Fibroblast of skin of left quadriceps (primary cell): ENCODE results near the gene RPL32.
"Not testable (repeated sequence)": the region's sequence is repeated elsewhere in the genome, so short reads cannot be mapped to it uniquely, and the experiment has no call there.

Source experiments
- DNase-seq, 2 experiments: peaks; one replicate each; pipeline ENCODE4 v3.0.0-alpha.2; 2013; ENCODE audit warnings: low read depth in 2 of 2

RPL32 gene

GRCh38 chr3:12841149-12841969 lies at the start of gene RPL32:
Gene RPL32, minus strand, starts transcription at chr3:12841565. Its CDS starts 1,328 bp downstream, at chr3:12840237.
- DNase-seq: peak; percentile 91 to 92

DNA sequence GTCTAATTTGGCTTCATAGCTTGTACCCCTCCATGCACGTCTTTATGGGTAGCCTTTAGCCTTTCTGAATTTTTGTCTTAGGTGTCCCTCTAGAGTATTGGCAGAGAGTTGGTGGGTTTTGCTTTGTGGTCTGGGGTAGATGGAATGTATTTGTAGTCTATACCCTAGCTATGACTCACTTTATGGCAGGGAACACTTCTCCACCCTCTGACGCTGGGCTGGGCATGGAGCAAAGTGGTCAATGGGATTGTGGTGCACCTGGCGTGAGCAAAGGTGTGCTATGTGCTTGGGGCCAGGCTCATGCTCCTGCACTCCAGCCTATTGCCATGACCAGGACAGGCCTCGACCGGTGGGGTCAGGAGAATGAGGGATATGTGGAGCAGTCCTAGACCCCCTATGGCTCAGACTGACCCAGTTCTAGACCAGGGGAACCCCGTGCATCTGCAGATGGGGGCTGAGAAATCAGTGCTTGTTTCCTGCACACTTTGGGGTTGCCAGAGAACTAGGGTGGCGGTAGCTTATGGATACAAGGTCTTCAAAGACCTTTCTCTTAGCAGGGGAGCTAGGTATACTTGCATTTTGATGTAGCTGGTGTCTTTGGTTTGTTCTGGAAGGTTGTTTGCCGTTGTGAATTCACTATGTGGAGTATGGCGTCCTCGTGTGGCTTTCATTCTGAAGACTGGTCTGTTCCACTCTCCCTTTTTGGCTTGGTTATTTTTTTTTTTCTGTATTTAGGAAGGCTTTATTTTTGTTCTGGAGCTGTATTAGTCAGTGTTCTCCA lies 49.4 kb upstream of the RPL32 start:
- no peak for DNase-seq

GRCh38 chr3:12886736-12887135 lies 45.4 kb upstream of the RPL32 start:
- no peak for DNase-seq

DNA sequence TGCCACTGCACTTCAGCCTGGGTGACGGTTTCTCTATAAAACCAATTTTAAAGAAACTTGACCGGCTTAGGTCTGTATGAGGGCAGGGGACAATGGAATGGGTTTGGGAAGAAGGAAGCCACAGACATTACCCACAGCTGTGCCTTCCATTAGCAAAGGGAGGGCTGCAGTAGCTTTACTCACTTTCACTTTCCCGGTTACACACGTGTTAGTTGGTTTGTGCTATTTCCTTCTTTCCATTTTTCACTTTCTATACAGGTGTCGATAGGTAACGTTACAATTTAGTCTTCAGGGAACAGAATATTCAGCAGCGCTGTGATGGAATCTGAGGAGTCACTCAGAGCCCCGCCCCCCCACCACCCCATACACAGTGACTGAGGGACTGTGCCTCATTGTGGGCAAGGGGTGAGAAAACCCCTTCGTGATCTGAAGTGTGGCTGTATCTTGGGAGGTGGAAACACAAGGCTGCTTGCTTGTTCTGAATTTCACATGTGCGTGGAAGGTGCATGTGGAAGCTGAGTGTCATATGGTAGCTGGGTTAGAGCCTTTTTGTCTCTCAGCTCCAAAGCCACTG lies 44.8 kb upstream of the RPL32 start:
- DNase-seq: no peak

DNA sequence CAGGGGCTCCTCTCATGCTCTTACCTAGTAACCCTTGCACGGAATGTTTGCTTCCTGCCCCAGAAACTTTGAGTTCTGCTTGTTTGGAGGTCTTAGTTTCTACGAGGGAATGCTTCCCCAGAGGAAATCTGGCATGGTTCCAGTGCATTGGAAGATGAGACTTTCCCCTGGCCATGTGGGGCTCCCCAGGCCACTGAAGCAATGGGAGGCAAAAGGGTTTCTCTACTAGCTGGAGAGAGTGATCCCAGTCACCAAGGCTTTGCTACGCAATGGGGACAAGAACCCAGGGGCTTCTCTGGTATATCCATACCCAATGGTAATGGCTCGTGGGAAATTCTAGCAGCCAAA lies 44.2 kb upstream of the RPL32 start:
- DNase-seq: no peak

GRCh38 chr3:12884790-12885582 lies 43.6 kb upstream of the RPL32 start:
- no peak for DNase-seq

GRCh38 chr3:12884186-12884680 lies 42.9 kb upstream of the RPL32 start:
- DNase-seq: no peak

- DNase-seq: no peak
Observed at GRCh38 chr3:12882336-12883310, 41.3 kb upstream of the RPL32 start.

- not testable (repeated sequence) for DNase-seq
Observed at GRCh38 chr3:12881858-12882257, 40.5 kb upstream of the RPL32 start.

DNA sequence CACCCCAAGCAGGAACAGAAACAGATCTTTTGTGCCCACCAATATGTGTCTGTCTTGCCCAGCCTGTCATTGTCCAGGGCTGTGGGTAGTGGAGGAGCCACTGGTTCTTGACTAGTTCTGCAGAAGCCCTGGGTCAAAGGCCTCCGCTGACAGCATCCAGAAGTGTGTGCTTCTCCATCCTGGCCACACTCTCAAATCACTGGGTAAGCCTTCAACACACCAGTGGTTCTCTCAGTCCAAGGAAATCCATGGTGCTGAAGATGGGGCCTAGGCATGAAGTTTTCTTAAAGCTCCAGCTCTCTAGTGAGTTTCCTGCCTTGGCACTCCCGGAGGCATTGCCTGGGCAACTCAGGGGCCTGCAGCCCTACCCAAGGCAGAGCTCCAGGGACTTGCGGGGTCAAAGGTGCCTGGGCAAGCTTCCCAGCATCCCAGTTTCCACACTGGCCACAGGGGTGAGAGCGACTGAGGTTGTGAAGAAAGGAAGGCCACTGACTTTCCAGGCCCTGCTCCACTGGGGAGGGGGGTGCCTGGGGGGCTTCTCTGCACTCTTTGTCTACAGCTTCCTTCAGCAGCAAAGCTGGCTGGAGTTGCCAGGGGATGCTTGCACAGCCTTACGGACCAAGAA lies 37.9 kb upstream of the RPL32 start:
- DNase-seq: no peak

DNA sequence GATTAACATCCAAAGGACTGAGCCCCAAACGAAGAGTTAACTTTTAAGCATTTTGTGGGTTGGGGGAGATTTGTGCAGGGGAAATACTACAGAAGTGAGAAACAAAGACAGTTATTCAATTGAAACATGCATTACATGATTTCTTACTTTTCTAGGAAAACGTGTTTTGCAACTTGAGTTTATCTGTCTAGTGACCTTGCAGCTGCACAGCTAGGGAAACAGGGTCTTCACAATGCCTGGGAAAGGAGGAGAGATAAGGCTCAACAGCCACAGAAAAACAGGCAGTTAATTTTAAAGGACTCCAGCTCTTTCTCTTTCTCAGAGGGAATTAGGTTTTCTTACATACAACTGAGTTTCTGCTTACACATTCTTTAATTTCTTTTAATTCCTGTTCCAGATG lies 37.4 kb upstream of the RPL32 start:
- DNase-seq: not testable (repeated sequence)

DNA sequence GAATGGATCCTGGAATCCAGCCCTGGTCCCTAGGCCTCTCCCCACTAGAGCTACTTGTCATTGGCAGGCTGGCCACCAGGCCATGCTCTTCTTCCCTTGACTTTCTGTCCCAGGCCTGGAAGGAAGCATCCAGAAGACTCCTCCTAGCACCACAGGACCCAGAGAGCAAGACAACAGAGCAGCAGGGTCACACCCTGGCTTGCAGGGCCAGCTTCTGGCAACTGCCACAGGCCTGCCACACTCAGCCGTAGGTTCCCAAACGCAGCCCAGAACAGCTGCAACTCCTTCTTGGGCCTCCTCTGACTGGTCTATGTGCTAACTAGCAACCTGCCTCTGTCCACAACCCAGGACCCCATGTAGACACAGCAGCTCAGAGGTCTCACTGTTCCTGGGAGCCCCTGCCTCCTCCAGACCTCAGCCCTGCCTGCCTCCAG lies 36.8 kb upstream of the RPL32 start:
- no peak for DNase-seq

- no peak for DNase-seq
Observed at GRCh38 chr3:12877040-12877439, 35.7 kb upstream of the RPL32 start.

GRCh38 chr3:12875857-12876836 lies 34.8 kb upstream of the RPL32 start:
- DNase-seq: no peak

DNA sequence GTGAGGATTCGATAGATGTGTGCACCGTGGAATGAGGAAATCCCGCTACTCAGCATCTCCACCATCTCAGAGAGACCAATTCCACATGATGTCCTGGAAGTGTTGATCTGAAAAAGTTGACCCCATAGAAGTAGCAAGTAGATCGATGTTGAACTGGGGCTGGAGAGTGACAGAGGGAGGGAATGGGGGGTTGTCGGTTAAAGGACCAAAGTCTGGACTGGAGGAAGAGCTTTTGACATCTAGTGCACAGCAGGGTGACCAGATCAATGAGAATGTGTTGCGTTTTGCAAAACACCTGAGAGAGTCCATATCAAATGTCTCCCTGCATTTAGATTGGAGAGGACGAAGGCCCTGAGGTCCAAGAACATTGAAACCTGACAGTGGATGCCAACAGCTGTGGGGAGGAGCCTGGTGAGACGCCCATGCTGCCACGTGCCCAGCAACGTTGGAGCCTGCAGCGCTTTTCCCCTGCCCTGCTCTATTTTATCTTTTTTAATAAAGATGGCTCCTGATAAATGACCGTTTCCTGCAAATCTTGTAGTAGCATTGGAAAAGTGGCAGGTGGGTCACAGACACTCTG lies 30.1 kb upstream of the RPL32 start:
- DNase-seq: no peak

DNA sequence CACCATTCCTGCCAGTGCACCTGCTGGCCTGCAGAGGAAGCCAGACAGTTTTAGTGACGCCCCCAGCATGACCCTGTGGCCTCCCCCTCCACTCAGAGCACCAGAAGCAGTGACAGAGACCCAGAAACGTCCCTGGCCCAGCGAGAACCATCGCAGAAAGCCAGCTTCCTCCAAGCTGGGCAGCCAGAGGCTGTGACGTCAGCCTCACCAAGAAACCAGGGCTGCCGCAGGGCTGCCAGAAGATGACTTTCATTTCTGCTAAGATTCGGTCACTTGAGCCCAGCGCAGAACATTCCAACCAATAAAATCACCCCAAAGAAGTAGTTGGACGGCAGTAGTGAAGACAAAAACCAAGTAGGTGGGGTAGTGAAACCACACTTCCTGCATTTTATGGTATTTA lies 29.6 kb upstream of the RPL32 start:
- DNase-seq: no peak

DNA sequence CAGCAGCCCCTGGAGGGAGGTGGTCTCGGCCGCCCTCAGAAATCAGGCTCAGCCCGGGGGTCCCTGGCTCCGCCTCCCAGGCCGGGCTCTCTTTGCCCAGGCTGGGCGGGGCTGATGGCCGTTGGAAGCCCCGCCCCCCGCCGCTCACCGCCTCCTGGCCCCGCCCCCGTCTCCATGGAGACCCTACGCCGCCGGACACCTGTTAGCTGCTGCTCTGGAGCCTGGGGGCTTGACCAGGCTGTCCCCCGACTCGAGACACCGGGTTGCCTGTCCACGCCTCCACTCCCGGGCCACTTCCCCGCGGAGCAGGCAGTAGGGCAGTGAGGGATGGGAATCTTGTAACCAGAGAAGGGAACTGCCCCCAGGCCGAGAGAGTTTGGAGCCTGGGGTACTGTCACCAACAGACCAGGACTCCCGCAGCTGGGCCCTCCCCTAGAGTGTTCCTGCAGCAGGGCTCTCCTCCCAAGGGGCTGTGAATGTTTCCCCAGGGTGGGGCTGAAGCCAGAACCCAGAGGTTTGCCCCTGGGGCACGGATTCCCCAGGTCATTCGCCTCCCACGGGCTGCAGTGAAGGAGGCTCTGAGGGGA lies 27.8 kb upstream of the RPL32 start:
- DNase-seq: no peak
